ENCODE data around the gene ZNF845. TPM values are rescaled to one million over a fixed set of nuclear protein-coding genes. Genes with fewer than 3 reads are reported as not detected.
A peak's percentile ranks its signal among the peaks of the same experiment; 100 is the strongest.
"Not testable (repeated sequence)": the region's sequence is repeated elsewhere in the genome, so short reads cannot be mapped to it uniquely, and the experiment has no call there.

The ZNF845 gene
- total and polyA plus RNA-seq, 12 donors: 1.5 to 7.6 (median 5.0) TPM

GRCh38 chr19:53294786-53295441, 38.6 kb upstream of the ZNF845 start:
- TF ChIP-seq POLR2A (IDR thresholded peaks at IDR 0.05) (no peak), CTCF (IDR thresholded peaks at IDR 0.05) (no peak)
- Histone ChIP-seq H3K27ac (no peak overlapping the region), H3K9me3 (replicated peaks in 1 of 3) (no peaks in the 10 kb centered on the region), H3K4me1 (replicated peaks in 1 of 2) (no peaks in the 10 kb centered on the region), H3K36me3 (replicated peaks in 1 of 2) (no peaks in the 10 kb centered on the region), H3K4me3 (no peak overlapping the region), H3K27me3 (no peaks in the 10 kb centered on the region)
- intact Hi-C loops (cut with DNase I): no loop called here
- 71 to 87% (median 83%) methylated on average over 7 of the region's 7 CpGs for WGBS, 4 donors
- DNase-seq: no peak

- intact Hi-C loops (cut with DNase I): not testable (repeated sequence)
Observed at GRCh38 chr19:53301341-53301740, 32.2 kb upstream of the ZNF845 start.

GRCh38 chr19:53308339-53308811, 25.2 kb upstream of the ZNF845 start:
- TF ChIP-seq CTCF (IDR thresholded peaks at IDR 0.05) (peak; percentile 24 to 57 (median 40)), POLR2A (IDR thresholded peaks at IDR 0.05) (no peak)
- Histone ChIP-seq H3K36me3 (replicated peaks in 1 of 2) (no peaks in the 10 kb centered on the region), H3K4me1 (replicated peaks in 1 of 2) (no peaks in the 10 kb centered on the region), H3K4me3 (no peak overlapping the region), H3K27me3 (no peaks in the 10 kb centered on the region), H3K9me3 (replicated peaks in 1 of 3) (no peaks in the 10 kb centered on the region), H3K27ac (no peak overlapping the region)
- DNase-seq: peak in 5 of 7 donors; percentile 26 to 54 (median 35)
- 3 to 4% (median 4%) methylated on average over 7 to 32 of the region's 32 CpGs for WGBS, 4 donors
- intact Hi-C loops (cut with DNase I): no loop called here

More at GRCh38 chr19:53301341-53301740, 32.2 kb upstream of the ZNF845 start:
- H3K36me3 ChIP-seq (replicated peaks in 1 of 2); H3K4me3 ChIP-seq; H3K27me3 ChIP-seq; H3K4me1 ChIP-seq (replicated peaks in 1 of 2); H3K9me3 ChIP-seq (replicated peaks in 1 of 3); DNase-seq; H3K27ac ChIP-seq: not testable (repeated sequence)
- 29 to 53% methylated on average over 1 to 2 of the region's 8 CpGs; no CpG with 5 or more reads in 2 of the 4 donors for WGBS, 4 donors

GRCh38 chr19:53311044-53311443, 22.5 kb upstream of the ZNF845 start:
- 44 to 66% (median 52%) methylated on average over 11 of the region's 11 CpGs for WGBS, 4 donors
- no peak for DNase-seq
- H3K36me3 ChIP-seq (replicated peaks in 1 of 2): no peaks in the 10 kb centered on the region
- H3K9me3 ChIP-seq (replicated peaks in 1 of 3): no peaks in the 10 kb centered on the region
- H3K4me1 ChIP-seq (replicated peaks in 1 of 2): no peaks in the 10 kb centered on the region
- no peak overlapping the region for H3K4me3 ChIP-seq
- TF ChIP-seq CTCF (IDR thresholded peaks at IDR 0.05) (no peak), POLR2A (IDR thresholded peaks at IDR 0.05) (no peak)
- no peak overlapping the region for H3K27ac ChIP-seq
- intact Hi-C loops (cut with DNase I): no loop called here
- no peaks in the 10 kb centered on the region for H3K27me3 ChIP-seq

- 68 to 73% (median 70%) methylated on average over 12 of the region's 12 CpGs for WGBS, 4 donors
Observed at GRCh38 chr19:53311897-53312296, 21.7 kb upstream of the ZNF845 start.

More at GRCh38 chr19:53311897-53312296, 21.7 kb upstream of the ZNF845 start:
- Histone ChIP-seq H3K27me3 (no peaks in the 10 kb centered on the region), H3K4me3 (no peak overlapping the region), H3K9me3 (replicated peaks in 1 of 3) (no peaks in the 10 kb centered on the region), H3K4me1 (replicated peaks in 1 of 2) (no peaks in the 10 kb centered on the region), H3K36me3 (replicated peaks in 1 of 2) (no peaks in the 10 kb centered on the region), H3K27ac (no peak overlapping the region)
- DNase-seq: no peak
- intact Hi-C loops (cut with DNase I): no loop called here
- TF ChIP-seq CTCF (IDR thresholded peaks at IDR 0.05): no peak
- TF ChIP-seq POLR2A (IDR thresholded peaks at IDR 0.05): no peak

Measured in adrenal gland (tissue), 12 donors.